ENCODE measurements around the gene UBE2Q2. TPM values are rescaled to one million over a fixed set of nuclear protein-coding genes. Genes with fewer than 3 reads are reported as not detected.

The UBE2Q2 gene
- total and polyA plus RNA-seq, 7 donors: 9.3 to 32.2 (median 15.9) TPM

Other genes with a start within 250 kb of the UBE2Q2 start
- gene SNUPN, start 217.7 kb upstream of the UBE2Q2 start, total RNA-seq: 10 to 100 TPM; 17.1 to 21.9 (median 19.0) TPM
- gene SNUPN, start 217.7 kb upstream of the UBE2Q2 start, polyA plus RNA-seq: 10 to 100 TPM; 29.5 to 40.9 (median 31.5) TPM
- 10 to 100 TPM; 41.6 to 51.0 (median 43.8) TPM for gene IMP3, start 203.2 kb upstream of the UBE2Q2 start, total RNA-seq
- gene IMP3, start 203.2 kb upstream of the UBE2Q2 start, polyA plus RNA-seq: 10 to 100 TPM; 45.0 to 95.9 (median 87.3) TPM
- gene SNX33, start 195.5 kb upstream of the UBE2Q2 start, total RNA-seq: 1 to 10 TPM; 3.5 to 8.0 (median 3.9) TPM
- 1 to 10 TPM; 3.7 to 4.4 (median 3.8) TPM for gene SNX33, start 195.5 kb upstream of the UBE2Q2 start, polyA plus RNA-seq
- gene CSPG4, start 130.6 kb upstream of the UBE2Q2 start, total RNA-seq: 10 to 100 TPM; 15.8 to 49.5 (median 34.0) TPM
- 10 to 100 TPM in 2 of 3 donors, 1 to 10 TPM in 1; 8.1 to 15.9 (median 10.6) TPM for gene CSPG4, start 130.6 kb upstream of the UBE2Q2 start, polyA plus RNA-seq
- 10 to 100 TPM; 13.9 to 16.8 (median 14.9) TPM for gene FBXO22, start 60.4 kb downstream of the UBE2Q2 start, total RNA-seq
- 10 to 100 TPM; 13.3 to 35.6 (median 24.4) TPM for gene FBXO22, start 60.4 kb downstream of the UBE2Q2 start, polyA plus RNA-seq
- gene NRG4, start 169.0 kb downstream of the UBE2Q2 start, total RNA-seq: 10 to 100 TPM in 2 of 4 donors, 1 to 10 TPM in 2; 2.5 to 14.4 (median 9.0) TPM
- gene NRG4, start 169.0 kb downstream of the UBE2Q2 start, polyA plus RNA-seq: 10 to 100 TPM in 1 of 3 donors, 1 to 10 TPM in 1, under 1 TPM in 1; 0.98 to 30.0 (median 5.7) TPM
- gene TMEM266, start 216.5 kb downstream of the UBE2Q2 start, total RNA-seq: 1 to 10 TPM; 2.6 to 7.9 (median 4.4) TPM
- 10 to 100 TPM in 1 of 3 donors, 1 to 10 TPM in 1, under 1 TPM in 1; 0.87 to 12.1 (median 8.0) TPM for gene TMEM266, start 216.5 kb downstream of the UBE2Q2 start, polyA plus RNA-seq